GM12875 (cell line): ENCODE measurements around the gene KIAA1191.

Experiments used
- H3K4me3 ChIP-seq: one replicate; pipeline ENCODE4 v1.5.1; 2011; ENCODE audit warnings: low read depth, low read length, control low read depth
- TF ChIP-seq, protein P1 (sequence below): IDR thresholded peaks from 2 replicates; pipeline ENCODE4 v1.5.1; 2011; ENCODE audit warnings: low read depth, mild to moderate bottlenecking, control low read depth, inconsistent platforms, low read length, moderate library complexity, borderline replicate concordance; ENCODE audit not compliant: insufficient read depth

Gene KIAA1191

DNA sequence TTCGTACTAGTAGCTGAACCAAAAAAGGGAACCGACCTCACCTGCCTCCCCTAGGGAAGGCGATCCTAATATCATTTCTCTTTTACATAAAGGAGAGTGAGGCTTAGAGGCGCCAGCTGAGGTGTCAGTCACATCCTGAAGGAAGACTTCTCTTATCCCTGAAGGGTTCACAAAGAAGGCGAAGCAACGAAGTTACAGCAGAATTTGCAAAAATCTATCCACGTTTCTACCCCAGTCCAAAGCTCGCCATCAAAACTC is 598 bp upstream of the KIAA1191 start:
- TF ChIP-seq, protein P1, sequence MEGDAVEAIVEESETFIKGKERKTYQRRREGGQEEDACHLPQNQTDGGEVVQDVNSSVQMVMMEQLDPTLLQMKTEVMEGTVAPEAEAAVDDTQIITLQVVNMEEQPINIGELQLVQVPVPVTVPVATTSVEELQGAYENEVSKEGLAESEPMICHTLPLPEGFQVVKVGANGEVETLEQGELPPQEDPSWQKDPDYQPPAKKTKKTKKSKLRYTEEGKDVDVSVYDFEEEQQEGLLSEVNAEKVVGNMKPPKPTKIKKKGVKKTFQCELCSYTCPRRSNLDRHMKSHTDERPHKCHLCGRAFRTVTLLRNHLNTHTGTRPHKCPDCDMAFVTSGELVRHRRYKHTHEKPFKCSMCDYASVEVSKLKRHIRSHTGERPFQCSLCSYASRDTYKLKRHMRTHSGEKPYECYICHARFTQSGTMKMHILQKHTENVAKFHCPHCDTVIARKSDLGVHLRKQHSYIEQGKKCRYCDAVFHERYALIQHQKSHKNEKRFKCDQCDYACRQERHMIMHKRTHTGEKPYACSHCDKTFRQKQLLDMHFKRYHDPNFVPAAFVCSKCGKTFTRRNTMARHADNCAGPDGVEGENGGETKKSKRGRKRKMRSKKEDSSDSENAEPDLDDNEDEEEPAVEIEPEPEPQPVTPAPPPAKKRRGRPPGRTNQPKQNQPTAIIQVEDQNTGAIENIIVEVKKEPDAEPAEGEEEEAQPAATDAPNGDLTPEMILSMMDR, result no peak
- H3K4me3 ChIP-seq, result peak overlapping the region; percentile 69

DNA sequence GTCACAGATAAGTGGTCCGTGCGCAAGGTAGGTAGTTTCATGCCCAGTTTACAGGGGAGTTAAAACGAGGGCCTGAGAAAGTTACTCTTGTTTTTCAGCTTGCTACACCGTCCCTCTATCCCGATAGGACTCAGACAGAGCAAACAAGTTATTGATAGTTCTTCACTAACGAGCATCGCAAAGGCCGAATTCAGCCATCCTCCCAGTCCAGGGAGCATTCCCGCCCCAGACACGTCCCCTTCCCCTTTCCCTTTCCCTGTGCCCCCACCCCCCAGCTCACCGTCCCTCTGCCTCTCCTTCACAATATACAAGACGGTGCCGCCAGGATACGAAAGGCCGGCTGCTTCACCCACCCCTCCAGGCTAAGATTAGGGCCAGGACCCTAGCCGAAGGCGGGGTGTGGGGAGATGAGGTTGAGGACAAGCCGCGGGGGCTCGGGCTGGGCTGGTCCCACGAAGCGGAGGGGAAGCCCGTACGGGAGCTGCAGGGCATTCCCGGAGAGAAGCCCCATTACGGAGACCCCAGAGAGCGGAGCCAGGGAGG is 599 bp downstream of the KIAA1191 start:
- peak overlapping the region; percentile 69 for H3K4me3 ChIP-seq
- TF ChIP-seq, protein P1, result no peak

DNA sequence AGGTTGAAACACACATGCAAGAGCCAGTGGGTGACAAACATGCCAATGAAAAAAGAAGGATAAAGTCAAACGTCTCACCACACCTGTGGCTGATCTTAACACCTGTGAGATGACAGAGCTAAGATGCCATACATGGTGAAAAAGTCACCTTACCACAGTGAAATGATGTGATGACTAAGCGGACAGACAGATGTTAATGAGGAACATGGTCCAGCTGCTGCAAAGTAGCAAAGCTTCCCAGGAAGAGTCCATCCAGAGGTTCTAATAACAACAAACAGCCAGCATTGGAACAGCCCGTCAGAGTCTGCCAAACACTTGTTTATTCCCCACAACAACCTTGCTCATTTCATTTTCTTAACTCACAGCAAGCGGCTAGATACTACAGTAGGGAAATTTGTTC is 1.9 kb downstream of the KIAA1191 start:
- no peak overlapping the region for H3K4me3 ChIP-seq

DNA sequence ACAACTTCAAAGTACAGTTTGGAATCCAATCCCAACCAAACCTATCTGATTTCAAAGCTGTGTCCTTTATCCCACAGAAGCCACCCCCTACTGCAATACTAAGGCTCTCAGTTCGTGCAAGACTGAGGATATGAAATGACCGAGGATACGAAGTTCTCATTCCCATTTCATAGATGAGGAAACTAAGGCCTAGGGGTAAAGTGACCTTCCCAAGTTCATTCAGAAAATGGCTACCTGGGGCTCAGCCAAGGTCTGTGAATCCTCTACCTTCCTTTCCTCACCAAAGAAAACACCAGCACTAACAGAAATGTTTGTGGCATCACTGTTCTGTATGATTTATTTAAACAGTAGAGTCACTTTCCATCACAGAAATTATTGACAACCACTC is 5.4 kb downstream of the KIAA1191 start:
- no peak overlapping the region for H3K4me3 ChIP-seq

More for the DNA sequence above, 1.9 kb downstream of the KIAA1191 start:
- TF ChIP-seq, protein P1, result no peak

DNA sequence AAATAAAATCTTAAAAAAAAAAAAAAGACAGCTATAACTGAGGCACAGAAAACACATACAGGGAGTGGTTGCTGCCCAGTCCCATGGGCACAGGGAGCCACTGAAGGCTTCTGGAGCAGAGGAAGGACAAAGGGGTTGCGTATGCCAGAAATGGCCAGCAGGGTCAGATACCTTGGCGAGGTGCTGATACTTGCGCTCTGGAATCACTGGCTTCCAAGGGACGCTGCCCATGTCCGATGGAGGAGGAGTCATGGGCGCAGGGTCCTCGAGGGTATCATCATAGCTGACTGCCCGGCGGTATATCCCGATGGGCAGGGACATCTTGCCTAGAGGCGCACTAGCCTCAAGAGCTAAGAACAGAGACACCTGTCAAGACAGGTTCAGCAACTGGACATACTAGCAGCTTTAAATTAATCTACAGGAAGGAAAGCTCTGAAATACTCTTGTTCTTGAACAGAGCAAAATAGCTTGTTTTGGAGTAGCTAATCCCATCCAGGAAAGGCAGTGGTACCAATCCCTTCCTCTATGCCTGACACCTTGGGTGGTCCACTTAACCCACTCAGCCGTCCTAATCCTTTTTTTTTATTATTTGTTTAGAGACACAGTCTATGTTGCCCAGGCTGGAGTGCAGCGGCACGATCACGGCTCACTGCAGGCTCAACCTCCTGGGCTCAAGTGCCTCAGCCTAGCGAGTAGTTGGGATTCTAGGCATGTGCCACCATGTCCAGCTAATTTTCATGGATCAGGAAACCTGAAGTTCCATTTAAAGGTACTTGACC is 6.0 kb downstream of the KIAA1191 start:
- TF ChIP-seq, protein P1, result no peak
- H3K4me3 ChIP-seq, result no peak overlapping the region

More for the DNA sequence above, 5.4 kb downstream of the KIAA1191 start:
- TF ChIP-seq, protein P1, result no peak

DNA sequence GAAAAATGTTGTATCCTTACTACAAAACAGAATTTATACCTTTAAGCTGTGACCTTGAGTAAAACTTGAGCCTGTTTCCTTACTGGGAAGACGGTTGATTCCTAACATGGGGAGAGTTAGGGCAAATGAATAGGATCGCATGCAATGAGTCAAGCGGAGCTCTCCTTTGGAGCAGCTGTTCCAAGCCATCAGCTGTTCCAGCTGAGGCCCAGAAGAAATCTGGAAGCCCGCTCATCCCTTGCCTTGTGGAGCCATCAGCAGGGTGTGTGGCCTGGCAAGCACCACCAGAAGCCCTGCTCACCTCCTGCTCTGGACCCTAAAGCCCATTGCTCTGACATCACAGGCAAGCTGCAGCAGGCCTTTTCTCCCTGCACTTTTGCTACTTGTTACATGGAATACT is 8.0 kb downstream of the KIAA1191 start:
- no peak overlapping the region for H3K4me3 ChIP-seq
- TF ChIP-seq, protein P1, result no peak

DNA sequence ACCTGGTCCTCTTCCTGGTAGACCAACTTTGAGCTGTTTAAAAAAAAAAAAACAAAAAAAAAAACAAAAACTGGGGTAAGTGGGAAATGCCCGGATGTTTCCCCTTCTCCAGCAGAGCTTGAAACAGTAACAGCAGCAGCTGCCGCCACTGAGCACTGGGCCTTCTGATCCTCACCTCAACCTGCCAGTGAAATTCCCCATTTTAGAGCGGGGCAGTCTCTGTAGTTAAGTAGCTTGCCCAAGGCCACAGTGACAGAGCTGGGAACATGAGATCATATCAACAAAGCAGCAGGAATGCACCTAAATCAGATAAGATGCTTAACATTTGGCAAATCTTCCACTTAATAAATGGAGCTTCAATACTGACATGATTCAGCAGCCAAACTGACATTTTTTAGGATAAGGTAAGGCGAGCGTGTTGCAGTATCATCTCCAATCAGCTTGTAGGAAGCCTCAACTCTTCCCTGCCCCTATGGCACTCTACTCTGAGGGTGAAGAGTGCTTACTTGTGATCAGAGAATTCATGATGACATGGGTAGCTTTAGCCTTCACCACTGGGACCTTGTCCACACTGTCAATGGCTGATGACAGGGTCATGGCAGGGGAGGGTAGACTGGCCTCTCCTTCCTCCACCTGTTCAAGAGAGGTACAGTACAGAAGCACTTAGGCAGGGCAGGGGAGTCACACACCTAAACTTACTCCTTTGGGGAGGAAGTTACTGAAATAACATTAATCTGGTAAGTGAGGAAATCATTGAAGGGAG is 9.3 kb downstream of the KIAA1191 start:
- no peak overlapping the region for H3K4me3 ChIP-seq
- TF ChIP-seq, protein P1, result no peak
